SK-N-SH (cell line): ENCODE results near the gene MTERF4.

Experiments
- CHD2 ChIP-seq: fragments of 150-350 bp; IDR thresholded peaks from 2 replicates; pipeline ENCODE4 v1.6.1; 2018; ENCODE audit warnings: low read length; ENCODE audit not compliant: partially characterized antibody
- CTCF ChIP-seq: fragments of 200-600 bp; sonication (generic); IDR thresholded peaks from 2 replicates; pipeline ENCODE4 v1.6.1; 2017; ENCODE audit warnings: antibody characterized with exemption, mild to moderate bottlenecking, moderate library complexity
- FOXJ3 ChIP-seq: sonication (generic); formaldehyde crosslinking; IDR thresholded peaks from 2 replicates; pipeline ENCODE4 v1.5.1; 2020; ENCODE audit warnings: mild to moderate bottlenecking, missing genetic modification reagents
- POLR2AphosphoS5 ChIP-seq: IDR thresholded peaks from 2 replicates; pipeline ENCODE4 v1.6.1; 2012; ENCODE audit warnings: low read depth, low read length

GRCh38 chr2:241084856-241085444, 17.1 kb downstream of the MTERF4 start:
- TF ChIP-seq FOXJ3 (CRISPR knock-in tag) (no peak), POLR2AphosphoS5 (no peak), CTCF (no peak), CHD2 (no peak)
